Nephron progenitor cell (in vitro differentiated cells): ENCODE measurements around the gene PTGER2.

ENCODE experiments used
- DNase-seq: peaks from one replicate; pipeline ENCODE4 v3.0.0; 2021
- H3K27ac Mint-ChIP-seq: 2 replicates; pipeline ENCODE4 v1.8.0; 2021; ENCODE audit warnings: mild to moderate bottlenecking, moderate library complexity, mixed read lengths
- H3K27me3 Mint-ChIP-seq: 2 replicates; pipeline ENCODE4 v1.8.0; 2021; ENCODE audit warnings: mild to moderate bottlenecking, low read depth, mixed read lengths; ENCODE audit not compliant: poor library complexity
- H3K36me3 Mint-ChIP-seq: 2 replicates; pipeline ENCODE4 v1.8.0; 2021; ENCODE audit warnings: low read depth, mixed read lengths
- H3K4me1 Mint-ChIP-seq: 2 replicates; pipeline ENCODE4 v1.8.0; 2021; ENCODE audit warnings: mixed read lengths
- H3K4me3 Mint-ChIP-seq: 2 replicates; pipeline ENCODE4 v1.8.0; 2021; ENCODE audit warnings: mild to moderate bottlenecking, moderate library complexity, mixed read lengths
- H3K9me3 Mint-ChIP-seq: 2 replicates; pipeline ENCODE4 v1.8.0; 2021; ENCODE audit warnings: mild to moderate bottlenecking, moderate library complexity, mixed read lengths
- CTCF ChIP-seq: fragments of 200-600 bp; sonication (generic); IDR thresholded peaks from 2 replicates; pipeline ENCODE4 v1.5.0; 2021; ENCODE audit warnings: antibody characterized with exemption

The PTGER2 gene

DNA sequence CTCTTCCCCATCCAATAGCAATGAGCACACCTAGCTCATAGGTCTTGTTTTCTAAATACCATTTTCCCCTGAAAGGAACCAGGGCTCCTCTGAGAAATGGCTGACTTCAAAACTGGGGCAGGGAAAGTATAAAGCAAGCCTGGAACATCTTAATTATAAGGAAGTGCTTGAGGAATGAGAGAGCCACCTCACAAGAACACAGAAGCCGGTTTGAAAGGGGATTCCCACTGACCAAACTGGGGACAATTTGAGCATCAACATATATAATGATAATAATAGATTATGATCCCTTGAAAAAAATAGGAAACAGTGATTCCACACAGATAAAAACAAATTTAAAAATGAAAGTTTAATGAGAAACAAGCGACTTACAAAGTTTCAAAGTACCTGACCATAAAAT, 22.1 kb downstream of the PTGER2 start:
- Mint-ChIP-seq H3K27me3 (no peaks in the 10 kb centered on the region), H3K9me3 (peaks cover 10% of the 10 kb centered on the region), H3K27ac (no peak overlapping the region), H3K36me3 (no peaks in the 10 kb centered on the region), H3K4me1 (peaks cover 24% of the 10 kb centered on the region), H3K4me3 (no peak overlapping the region)
- no peak for DNase-seq
- TF ChIP-seq CTCF = no peak

- no peak for TF ChIP-seq CTCF
- no peak overlapping the region for H3K27ac Mint-ChIP-seq
- H3K4me1 Mint-ChIP-seq = peaks cover 28% of the 10 kb centered on the region
- no peak for DNase-seq
- peaks cover 7% of the 10 kb centered on the region for H3K9me3 Mint-ChIP-seq
- no peaks in the 10 kb centered on the region for H3K36me3 Mint-ChIP-seq
- no peak overlapping the region for H3K4me3 Mint-ChIP-seq
- no peaks in the 10 kb centered on the region for H3K27me3 Mint-ChIP-seq
Observed at GRCh38 chr14:52338051-52338681, 24.1 kb downstream of the PTGER2 start.

GRCh38 chr14:52339262-52339661, 25.1 kb downstream of the PTGER2 start:
- H3K9me3 Mint-ChIP-seq = peaks cover 14% of the 10 kb centered on the region
- no peak overlapping the region for H3K4me3 Mint-ChIP-seq
- H3K27ac Mint-ChIP-seq = no peak overlapping the region
- no peaks in the 10 kb centered on the region for H3K36me3 Mint-ChIP-seq
- TF ChIP-seq CTCF = no peak
- no peak for DNase-seq
- peaks cover 20% of the 10 kb centered on the region for H3K4me1 Mint-ChIP-seq
- H3K27me3 Mint-ChIP-seq = no peaks in the 10 kb centered on the region

DNA sequence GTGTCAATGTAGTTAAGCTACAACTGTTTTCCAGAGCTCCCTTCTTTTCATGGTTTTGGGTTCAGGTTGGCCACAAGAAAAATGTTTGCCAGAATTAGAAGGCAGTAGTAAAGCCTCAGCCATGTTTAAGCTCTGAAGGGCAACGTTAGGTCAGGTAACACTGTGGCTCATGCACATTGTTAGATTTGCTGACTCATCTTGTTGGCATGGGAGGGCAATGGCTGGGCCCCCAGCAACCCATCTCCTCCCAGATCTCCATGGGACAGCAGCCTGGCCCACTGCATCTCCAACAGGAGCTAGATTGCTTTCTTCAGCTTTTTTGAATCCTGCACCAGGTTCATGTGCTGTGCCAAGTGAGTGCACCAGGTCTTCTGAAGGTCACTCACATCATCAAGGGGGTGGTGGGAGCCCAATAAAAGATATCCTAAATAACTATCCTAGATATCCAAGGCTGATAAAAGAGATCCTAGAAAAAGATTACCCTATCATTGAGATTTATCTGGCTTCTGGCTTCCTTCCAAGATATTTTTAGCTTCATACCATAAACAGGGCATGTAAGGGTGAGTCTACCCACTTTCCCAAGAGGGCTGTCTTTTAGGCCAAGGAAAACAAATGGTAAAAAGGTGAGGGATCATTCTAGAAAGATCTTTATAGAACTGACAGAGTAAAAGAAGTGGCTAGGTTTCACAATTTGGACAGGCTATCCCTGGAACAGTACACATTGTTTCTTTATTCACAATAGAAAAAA, 28.9 kb downstream of the PTGER2 start:
- Mint-ChIP-seq H3K36me3 (no peaks in the 10 kb centered on the region), H3K27ac (peak overlapping the region; percentile 19)

GRCh38 chr14:52346778-52347177, 32.7 kb downstream of the PTGER2 start:
- Mint-ChIP-seq H3K36me3 (no peaks in the 10 kb centered on the region), H3K27me3 (peaks cover 3% of the 10 kb centered on the region), H3K27ac (no peak overlapping the region), H3K9me3 (peaks cover 35% of the 10 kb centered on the region), H3K4me3 (no peak overlapping the region), H3K4me1 (peaks cover 32% of the 10 kb centered on the region)
- no peak for DNase-seq
- TF ChIP-seq CTCF = no peak

More for the DNA sequence above, 28.9 kb downstream of the PTGER2 start:
- TF ChIP-seq CTCF = no peak
- DNase-seq = no peak
- H3K4me1 Mint-ChIP-seq = peaks cover 17% of the 10 kb centered on the region
- H3K4me3 Mint-ChIP-seq = no peak overlapping the region
- peaks cover 22% of the 10 kb centered on the region for H3K9me3 Mint-ChIP-seq
- H3K27me3 Mint-ChIP-seq = no peaks in the 10 kb centered on the region

GRCh38 chr14:52348279-52348678, 34.2 kb downstream of the PTGER2 start:
- no peaks in the 10 kb centered on the region for H3K36me3 Mint-ChIP-seq

More at GRCh38 chr14:52348279-52348678, 34.2 kb downstream of the PTGER2 start:
- DNase-seq = no peak
- H3K4me3 Mint-ChIP-seq = no peak overlapping the region
- peaks cover 3% of the 10 kb centered on the region for H3K27me3 Mint-ChIP-seq
- H3K9me3 Mint-ChIP-seq = peaks cover 35% of the 10 kb centered on the region
- H3K27ac Mint-ChIP-seq = no peak overlapping the region
- H3K4me1 Mint-ChIP-seq = peaks cover 40% of the 10 kb centered on the region
- TF ChIP-seq CTCF = no peak
